Measurements from ENCODE around the gene FNIP1.
"Not testable (repeated sequence)": the region's sequence is repeated elsewhere in the genome, so short reads cannot be mapped to it uniquely, and the experiment has no call there.

The FNIP1 gene

DNA sequence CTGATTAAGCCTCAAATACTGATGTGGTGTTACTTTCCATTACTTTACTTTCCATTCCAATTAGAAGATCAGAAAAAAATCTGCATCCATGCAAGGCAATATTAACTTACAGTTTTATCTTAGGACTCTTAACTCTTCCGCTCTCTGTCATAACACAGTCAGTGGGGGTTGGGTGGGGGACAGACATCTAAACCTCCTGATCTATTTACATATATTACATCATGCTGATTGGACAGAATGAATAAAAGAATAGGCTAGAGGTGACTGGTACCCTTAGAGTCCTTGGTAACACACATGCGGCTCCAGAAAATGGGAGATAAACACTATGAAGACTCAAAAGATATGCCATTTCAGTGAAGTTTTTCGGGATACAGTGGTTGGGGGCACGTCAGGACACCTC is 189.4 kb downstream of the FNIP1 start:
- in situ Hi-C loops (cut with HindIII; ENCODE audit: low sequenced_read_pairs) = no loop called here
- TF ChIP-seq, protein P1, sequence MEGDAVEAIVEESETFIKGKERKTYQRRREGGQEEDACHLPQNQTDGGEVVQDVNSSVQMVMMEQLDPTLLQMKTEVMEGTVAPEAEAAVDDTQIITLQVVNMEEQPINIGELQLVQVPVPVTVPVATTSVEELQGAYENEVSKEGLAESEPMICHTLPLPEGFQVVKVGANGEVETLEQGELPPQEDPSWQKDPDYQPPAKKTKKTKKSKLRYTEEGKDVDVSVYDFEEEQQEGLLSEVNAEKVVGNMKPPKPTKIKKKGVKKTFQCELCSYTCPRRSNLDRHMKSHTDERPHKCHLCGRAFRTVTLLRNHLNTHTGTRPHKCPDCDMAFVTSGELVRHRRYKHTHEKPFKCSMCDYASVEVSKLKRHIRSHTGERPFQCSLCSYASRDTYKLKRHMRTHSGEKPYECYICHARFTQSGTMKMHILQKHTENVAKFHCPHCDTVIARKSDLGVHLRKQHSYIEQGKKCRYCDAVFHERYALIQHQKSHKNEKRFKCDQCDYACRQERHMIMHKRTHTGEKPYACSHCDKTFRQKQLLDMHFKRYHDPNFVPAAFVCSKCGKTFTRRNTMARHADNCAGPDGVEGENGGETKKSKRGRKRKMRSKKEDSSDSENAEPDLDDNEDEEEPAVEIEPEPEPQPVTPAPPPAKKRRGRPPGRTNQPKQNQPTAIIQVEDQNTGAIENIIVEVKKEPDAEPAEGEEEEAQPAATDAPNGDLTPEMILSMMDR (IDR thresholded peaks at IDR 0.05; ENCODE audit: low read depth, low read length, missing control alignments) = no peak
- no peak overlapping the region for H3K4me3 ChIP-seq (ENCODE audit: low read depth, low read length)
- DNase-seq (ENCODE audit: low read depth) = no peak

DNA sequence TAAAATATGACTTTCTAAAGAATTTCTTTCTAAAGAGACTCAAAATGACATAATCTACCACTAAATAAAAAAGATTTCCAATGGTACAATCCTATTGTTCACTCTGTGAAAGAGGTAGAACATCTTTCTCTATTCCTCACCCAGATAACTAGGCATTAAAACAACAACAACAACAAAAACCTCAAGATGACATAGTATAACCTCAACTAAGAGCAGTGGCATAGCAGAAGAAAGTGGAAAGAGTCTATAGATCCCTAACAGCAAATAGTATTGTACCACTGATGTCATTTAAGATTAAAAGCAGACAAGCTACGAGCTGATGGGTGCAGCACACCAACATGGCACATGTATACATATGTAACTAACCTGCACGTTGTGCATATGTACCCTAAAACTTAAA is 191.7 kb downstream of the FNIP1 start:
- H3K4me3 ChIP-seq (ENCODE audit: low read depth, low read length) = no peak overlapping the region
- TF ChIP-seq, protein P1 (IDR thresholded peaks at IDR 0.05; ENCODE audit: low read depth, low read length, missing control alignments) = no peak
- in situ Hi-C loops (cut with HindIII; ENCODE audit: low sequenced_read_pairs) = no loop called here
- DNase-seq (ENCODE audit: low read depth) = no peak

DNA sequence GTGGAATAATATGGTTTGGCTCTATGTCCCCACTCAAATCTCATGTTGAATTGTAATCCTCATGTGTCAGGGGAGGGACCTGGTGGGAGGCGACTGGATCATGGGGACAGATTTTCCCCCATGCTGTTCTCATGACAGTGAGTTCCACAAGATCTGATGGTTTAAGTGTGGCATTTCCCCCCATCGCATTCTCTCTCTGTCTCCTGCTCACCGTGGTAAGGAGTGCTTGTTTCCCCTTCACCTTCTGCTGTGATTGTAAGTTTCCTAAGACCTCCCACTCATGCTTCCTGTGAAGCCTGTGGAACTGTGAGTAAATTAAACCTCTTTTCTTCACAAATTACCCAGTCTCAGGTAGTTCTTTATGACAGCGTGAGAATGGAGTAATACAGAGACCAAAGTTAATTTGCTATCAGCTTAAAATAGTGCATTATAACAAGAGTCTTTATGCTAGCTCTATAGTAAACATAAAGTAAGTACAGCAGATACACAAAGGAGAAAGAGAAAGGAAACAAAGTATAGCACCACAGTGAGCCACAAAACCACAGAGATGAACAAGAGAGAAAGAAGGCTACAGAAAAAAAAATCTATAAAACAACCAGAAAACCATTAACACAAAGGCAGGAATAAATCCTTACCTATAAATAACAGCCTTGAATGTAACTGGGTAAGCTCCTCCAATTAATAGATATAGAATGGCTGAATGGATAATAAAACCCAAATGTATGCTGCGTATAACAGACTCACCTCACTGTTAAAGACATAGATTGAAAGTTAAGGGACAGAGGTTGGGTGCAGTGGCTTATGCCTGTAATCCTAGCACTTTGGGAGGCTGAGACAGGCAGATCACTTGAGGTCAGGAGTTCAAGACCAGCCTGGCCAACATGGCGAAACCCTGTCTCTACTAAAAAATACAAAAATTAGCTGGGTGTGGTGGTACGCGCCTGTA is 201.5 kb downstream of the FNIP1 start:
- no peak for DNase-seq (ENCODE audit: low read depth)
- no peak overlapping the region for H3K4me3 ChIP-seq (ENCODE audit: low read depth, low read length)
- TF ChIP-seq, protein P1 (IDR thresholded peaks at IDR 0.05; ENCODE audit: low read depth, low read length, missing control alignments) = no peak
- in situ Hi-C loops (cut with HindIII; ENCODE audit: low sequenced_read_pairs) = loop anchor here (25.0 kb wide), 1 partner anchor 417 kb away; the partner anchor contains the start of gene ACSL6

DNA sequence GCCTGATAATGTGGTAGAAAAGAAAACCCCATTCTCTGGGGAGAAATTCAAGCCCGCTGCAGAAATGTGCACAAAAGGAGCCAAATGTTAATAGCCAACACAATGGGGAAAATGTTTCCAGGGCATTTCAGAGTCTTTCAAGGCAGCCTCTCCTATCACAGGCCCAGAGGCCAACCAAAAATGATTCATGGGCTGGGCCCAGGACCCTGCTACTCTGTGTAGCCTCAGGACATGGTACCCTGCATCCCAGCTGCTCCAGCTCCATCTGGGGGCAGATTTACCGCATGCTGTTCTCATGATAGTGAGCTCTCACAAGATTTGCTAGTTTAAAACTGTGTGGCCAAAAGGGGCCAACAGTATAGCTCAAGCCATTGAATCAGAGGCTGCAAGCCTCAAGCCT is 202.9 kb downstream of the FNIP1 start:
- TF ChIP-seq, protein P1 (IDR thresholded peaks at IDR 0.05; ENCODE audit: low read depth, low read length, missing control alignments) = no peak
- H3K4me3 ChIP-seq (ENCODE audit: low read depth, low read length) = no peak overlapping the region
- in situ Hi-C loops (cut with HindIII; ENCODE audit: low sequenced_read_pairs) = loop anchor here (25.0 kb wide), 1 partner anchor 418 kb away; the partner anchor contains the start of gene ACSL6
- no peak for DNase-seq (ENCODE audit: low read depth)

DNA sequence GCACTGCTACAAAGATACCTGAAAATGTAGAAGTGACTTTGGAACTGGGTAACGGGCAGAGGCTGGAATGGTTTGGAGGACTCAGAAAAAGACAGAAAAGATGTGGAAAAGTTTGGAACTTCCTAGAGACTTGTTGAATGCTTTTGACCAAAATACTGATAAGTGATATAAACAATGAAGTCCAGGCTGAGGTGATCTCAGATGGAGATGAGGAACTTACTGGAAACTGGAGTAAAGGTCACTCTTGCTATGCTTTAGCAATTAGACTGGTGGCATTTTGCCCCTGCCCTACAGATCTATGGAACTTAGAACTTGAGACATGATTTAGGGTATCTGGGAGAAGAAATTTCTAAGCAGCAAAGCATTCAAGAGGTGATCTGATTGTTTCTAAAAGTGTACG is 203.4 kb downstream of the FNIP1 start:
- in situ Hi-C loops (cut with HindIII; ENCODE audit: low sequenced_read_pairs) = loop anchor here (25.0 kb wide), 1 partner anchor 419 kb away; the partner anchor contains the start of gene ACSL6
- not testable (repeated sequence) for H3K4me3 ChIP-seq (ENCODE audit: low read depth, low read length); DNase-seq (ENCODE audit: low read depth)
